IPS-18c (cell line): ENCODE data around the gene ANO6.

Experiments
- H3K4me3 ChIP-seq: 2 replicates; pipeline ENCODE4 v1.7.0; 2013; ENCODE audit warnings: low read depth, mild to moderate bottlenecking, low read length, moderate library complexity; ENCODE audit not compliant: insufficient read depth
- H3K9me3 ChIP-seq: one replicate; pipeline ENCODE4 v1.6.1; 2013; ENCODE audit warnings: mild to moderate bottlenecking, low read length, moderate library complexity; ENCODE audit not compliant: control insufficient read depth, insufficient read depth

ANO6 gene

DNA sequence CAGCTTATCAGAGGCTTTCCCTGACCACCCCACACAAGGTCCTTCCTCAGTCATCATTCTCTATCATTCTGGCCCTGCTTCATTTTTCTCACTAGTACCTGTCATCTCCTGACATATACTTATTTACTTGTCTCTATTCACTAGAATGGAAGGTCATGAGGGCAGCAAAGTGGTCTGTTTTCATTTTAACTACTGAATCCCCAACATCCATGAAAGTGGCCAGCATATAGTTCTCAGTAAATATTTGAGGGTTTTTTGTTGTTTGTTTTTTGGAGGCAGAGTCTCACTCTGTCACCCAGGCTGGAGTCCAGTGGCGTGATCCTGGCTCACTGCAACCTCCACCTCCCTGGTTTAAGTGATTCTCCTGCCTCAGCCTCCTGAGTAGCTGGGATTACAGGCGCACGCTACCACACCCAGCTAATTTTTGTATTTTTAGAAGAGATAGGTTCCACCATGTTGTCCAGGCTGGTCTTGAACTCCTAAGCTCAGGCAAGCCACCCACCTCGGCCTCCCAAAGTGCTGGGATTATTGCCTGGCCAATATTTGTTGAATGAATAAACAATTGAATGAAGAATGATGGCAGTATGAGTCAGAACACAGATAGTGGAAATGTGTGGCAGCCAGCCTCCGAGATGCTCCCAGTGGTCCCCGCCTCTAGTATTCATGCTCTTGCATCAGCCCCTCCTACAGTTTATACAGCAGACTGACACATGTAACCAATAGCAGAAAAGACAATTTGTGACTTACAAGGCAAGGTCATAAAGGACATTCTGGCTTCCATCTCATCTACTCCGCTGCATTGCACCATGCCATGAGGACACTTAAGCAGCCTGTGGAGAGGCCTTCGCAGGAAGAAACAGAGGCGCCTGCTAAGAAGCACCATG is 7.0 kb upstream of the ANO6 start:
- no peaks in the 10 kb centered on the region for H3K9me3 ChIP-seq
- H3K4me3 ChIP-seq = no peak overlapping the region

DNA sequence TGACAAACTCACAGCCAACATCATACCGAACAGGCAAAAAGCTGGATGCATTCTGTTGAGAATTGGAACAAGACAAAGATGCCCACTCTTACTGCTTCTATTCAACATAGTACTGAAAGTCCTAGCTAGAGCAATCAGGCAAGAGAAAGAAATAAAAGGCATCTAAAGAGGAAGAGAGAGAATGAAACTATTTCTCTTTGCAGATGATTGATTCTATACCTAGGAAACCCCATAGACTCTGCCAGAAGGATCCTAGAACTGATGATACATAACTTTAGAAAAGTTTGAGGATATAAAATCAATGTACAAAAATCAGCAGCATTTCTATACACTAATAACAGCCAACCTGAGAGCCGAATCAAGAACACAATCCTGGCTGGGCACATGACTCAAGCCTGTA is 6.1 kb upstream of the ANO6 start:
- H3K9me3 ChIP-seq = no peaks in the 10 kb centered on the region
- H3K4me3 ChIP-seq = no peak overlapping the region

DNA sequence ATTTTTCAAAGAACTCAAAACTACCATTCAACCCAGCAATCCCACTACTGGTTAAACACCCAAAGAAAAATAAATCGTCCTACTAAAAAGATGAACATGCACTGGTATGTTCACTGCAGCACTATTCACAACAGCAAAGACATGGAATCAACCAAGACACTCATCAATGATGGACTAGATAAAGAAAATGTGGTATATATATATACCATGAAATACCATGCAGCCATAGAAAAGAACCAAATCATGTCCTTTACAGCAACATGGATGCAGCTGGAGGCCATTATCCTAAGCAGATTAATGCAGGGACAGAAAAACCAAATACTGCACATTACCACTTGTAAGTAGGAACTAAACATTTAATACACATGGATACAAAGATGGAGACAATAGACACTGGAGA is 3.8 kb upstream of the ANO6 start:
- H3K4me3 ChIP-seq = no peak overlapping the region
- no peaks in the 10 kb centered on the region for H3K9me3 ChIP-seq

DNA sequence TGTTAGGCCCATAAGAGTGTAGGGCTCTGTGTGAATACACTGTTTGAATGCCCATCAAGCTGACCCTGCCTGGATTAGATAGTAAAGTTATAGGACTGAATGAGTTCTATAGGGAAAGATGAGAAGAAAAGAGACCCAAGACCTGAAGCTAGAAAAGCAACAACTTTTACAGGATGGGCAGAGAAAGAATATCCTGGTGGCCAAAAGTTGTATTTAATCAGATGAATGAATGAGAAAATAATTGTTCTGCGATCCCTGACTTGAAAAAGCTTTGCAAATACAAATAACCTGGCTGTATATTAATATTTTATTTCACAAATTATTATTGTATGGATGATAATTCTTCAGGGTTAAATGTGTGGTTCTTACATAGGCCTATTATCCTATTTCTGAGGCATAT is 2.8 kb upstream of the ANO6 start:
- Histone ChIP-seq H3K4me3 (no peak overlapping the region), H3K9me3 (no peaks in the 10 kb centered on the region)

DNA sequence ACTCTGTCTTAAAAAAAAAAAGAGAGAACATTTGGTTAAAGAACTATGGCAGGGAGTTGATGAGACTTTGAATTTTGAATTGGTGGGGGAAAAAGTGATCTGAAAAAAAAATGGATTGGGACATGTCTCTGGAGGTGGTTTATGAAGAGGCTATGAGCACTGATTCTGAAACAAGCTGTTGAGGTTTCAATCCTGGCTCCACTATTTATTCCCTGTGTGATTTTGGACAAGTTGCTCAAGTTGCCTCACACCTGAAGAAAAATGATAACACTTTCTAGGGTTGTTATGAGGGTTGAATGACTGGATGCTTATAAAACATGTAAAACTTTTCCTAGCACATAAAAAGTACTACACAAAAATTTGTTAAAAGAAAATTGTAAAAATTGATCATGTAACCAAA is 1.8 kb upstream of the ANO6 start:
- no peak overlapping the region for H3K4me3 ChIP-seq
- H3K9me3 ChIP-seq = no peaks in the 10 kb centered on the region

DNA sequence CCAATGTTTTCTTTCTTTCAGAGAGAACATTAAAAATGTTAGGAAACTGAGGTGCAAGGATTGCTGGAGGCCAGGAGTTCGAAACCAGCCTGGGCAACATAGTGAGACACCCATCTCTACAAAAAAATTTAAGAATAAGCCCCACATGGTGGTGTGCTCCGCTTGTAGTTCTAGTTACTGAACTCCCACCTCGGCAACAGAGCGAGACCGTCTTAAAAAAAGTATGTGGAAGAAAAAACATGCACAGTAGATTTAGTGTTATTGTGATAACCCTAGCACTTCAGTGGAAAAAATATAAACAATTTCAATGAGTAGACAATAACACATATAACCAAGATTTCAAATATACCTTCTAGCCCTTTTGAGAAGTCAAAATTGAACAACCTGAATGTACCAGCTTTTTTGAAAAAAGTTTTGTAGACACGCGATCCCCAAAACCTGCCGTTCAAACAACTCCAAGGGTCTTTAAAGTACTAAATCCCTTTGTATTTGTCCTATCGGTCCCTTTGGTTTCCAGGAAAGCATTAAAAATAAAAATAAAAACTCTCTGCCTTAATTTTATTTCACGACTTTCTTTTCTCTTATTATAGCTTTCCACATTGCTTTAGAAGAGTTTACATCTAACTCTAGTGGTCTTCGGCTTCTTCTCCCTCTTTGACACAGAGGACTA is 1.0 kb upstream of the ANO6 start:
- H3K4me3 ChIP-seq = peak overlapping the region; percentile 70; the same call in 1 of the 2 replicates
- no peaks in the 10 kb centered on the region for H3K9me3 ChIP-seq

DNA sequence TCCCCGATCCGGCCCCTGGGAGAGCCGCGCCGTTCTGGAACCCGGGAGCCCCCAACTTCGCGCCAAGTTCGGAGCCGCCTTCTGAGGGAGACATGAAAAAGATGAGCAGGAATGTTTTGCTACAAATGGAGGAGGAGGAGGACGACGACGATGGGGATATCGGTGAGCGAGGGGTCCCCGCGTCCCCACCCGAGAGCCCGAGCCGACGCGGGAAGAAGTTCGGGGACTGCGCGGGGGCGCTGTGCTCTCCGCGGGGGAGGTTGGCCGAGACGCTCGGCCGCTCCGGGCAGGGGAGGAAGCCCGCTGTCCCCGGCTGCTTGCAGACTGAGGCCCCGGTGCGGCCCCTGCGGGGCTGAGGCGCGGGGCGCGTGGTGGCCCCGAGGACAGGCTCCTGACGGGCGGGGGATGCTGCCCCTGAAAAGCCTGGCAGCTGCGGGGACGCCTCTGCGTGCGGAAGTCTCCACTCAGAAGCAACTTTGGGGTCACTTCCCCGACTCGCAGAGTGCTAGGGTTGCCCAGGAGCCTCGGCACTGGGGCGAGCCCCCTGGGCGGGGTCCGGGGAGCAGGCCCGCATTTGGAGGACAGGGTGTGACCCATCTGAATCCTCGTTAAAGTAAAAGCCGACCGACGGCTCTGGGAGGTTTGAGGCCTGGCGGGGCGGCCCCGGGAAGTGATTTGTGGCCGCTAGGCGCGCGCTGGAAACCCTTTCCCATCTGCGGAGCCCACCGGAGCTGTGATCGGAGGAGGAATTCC is 511 bp downstream of the ANO6 start:
- peak overlapping the region; percentile 70 for H3K4me3 ChIP-seq
- no peaks in the 10 kb centered on the region for H3K9me3 ChIP-seq

DNA sequence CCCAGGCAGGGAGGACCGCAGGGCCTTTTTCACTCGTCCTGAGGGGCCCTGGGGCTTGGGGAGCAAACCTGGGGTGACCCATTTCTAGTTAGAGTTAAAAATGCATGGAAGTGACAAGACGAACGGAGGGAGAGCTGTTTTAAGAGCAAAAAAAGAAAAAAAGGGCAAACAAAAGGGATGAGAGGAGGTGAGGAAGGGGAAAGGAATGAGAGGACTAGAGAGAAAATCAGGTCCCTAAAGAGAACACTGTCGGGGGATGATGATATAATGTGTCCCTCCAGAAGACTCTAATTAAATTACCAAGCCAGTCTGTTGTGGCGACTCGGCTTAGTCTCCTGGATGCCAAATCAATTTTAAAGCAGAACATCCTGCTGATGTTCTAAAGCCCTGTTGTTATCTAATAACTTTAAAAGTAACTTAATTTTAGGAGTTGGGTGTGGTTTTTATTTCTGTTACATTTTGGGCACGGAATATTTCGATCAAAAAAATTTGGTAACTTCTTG is 1.1 kb downstream of the ANO6 start:
- H3K9me3 ChIP-seq = no peaks in the 10 kb centered on the region
- H3K4me3 ChIP-seq = peak overlapping the region; percentile 70

DNA sequence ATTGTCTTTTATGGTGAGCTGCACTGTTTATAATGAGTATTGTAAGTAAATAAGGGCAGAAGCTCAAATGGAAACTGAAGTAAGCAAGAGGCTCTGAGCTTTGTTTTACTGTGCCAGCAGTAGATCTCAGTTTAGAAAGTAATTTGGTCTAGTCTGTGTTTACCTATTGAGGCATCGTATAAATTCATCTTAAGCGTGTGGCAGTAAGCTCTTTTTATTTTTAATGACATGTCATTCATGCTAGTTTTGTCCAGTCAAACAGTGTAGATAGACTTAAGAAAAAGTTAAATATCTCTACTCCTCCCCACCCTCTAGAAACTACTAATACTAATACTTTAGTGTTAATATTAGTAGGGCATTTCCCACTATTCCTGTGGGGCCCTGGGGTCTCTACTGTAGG is 2.0 kb downstream of the ANO6 start:
- Histone ChIP-seq H3K9me3 (no peaks in the 10 kb centered on the region), H3K4me3 (no peak overlapping the region)

DNA sequence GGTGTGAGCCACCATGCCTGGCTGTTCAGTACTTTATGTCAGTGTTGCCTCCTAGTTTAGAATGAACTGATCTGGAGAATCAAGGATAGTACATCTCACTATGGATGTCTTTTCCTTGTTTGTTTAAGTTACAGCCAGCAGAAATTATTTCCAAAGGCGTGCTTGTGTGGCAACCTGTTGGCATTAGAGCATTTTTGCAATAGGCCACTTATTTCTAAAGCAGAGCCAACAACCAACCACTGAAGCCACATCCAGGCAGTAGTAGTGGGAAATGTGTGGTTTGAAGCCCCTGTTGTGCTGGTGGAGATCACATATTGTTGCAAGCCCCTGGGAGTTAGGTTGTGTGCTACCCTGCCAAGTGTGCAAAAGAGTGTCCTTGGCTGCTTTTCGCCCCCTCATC is 3.7 kb downstream of the ANO6 start:
- H3K9me3 ChIP-seq = no peaks in the 10 kb centered on the region
- H3K4me3 ChIP-seq = no peak overlapping the region

DNA sequence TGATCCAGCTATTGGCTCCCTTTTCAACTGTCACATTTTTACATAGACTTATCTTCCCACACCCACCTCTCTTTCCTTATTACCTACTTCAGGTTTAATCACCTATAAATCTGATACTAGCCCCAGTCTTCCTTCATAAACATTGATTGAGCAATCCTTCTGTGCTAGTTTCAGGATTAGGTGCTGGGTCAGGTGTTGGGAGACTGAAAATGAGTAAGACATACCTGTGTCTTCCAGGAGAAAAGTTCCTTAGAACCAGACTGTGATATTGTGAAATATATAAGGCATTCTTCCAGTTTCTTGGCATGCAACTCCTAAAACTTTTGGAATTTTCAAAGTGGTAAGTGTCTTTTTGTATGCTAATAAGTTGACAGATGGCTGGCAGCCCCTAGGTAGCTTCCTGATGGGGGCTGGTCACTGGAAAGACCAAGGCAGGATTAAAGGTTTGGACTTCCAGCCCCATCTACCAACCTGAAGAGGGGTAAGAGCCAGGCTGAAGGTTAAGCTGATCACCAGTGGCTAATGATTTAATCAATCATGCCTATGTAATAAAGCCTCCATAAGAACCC is 4.6 kb downstream of the ANO6 start:
- Histone ChIP-seq H3K4me3 (no peak overlapping the region), H3K9me3 (no peaks in the 10 kb centered on the region)

DNA sequence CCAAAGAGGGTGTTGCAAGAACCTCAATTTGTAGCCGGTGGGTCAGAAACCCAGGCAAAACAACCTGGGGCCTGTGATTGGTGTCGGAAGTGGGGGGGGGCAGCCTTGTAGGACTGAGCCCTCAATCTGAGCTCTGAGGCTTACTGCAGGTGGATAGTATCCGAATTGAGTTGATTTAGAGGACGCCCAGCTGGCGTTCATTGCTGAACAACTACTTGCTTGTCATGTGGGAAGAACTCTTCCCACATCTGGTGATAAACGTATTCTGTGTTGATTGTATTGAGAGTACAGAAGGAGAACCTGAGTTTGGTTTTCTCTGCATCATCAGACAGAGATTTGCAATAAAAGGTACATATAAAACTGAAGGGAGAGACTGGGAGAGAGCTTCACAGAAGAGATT is 5.1 kb downstream of the ANO6 start:
- H3K9me3 ChIP-seq = no peaks in the 10 kb centered on the region
- no peak overlapping the region for H3K4me3 ChIP-seq

DNA sequence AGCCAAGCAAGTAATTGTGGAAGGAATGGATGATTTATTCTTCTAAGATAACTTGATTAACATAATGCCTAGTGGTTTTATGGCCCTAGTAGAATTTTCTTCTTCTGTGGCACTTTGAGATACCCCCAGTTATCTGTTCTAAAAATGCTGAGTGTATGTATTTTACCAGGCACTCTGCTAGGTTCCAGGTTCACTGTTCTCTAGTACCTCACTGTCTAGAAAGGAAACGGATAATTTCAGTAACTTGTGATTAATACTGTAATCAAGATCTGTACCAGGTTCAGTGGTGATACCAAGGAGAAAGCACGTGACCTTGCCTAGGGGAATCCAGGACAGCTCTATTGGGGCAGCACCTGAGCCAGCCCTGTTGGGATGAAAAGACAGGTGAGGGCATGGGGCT is 8.0 kb downstream of the ANO6 start:
- Histone ChIP-seq H3K9me3 (no peaks in the 10 kb centered on the region), H3K4me3 (no peak overlapping the region)

DNA sequence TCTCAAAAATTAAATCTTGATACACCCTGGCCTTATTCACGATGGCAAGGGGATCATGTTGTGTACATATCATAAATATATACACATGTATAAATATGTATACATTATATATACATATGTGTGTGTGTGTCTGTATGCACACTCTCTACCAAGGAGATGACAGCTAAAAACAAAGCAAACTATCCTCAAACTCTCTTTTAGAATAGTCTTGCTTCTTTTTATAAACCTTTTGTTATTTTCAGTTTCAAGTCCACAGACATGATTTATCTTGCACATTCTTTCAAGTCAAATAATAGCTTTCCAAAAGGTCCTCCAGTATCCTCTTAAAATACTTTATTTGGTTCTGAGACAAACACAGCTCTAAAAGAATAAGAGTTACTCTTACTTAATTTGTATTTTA is 8.4 kb downstream of the ANO6 start:
- Histone ChIP-seq H3K4me3 (no peak overlapping the region), H3K9me3 (no peaks in the 10 kb centered on the region)

DNA sequence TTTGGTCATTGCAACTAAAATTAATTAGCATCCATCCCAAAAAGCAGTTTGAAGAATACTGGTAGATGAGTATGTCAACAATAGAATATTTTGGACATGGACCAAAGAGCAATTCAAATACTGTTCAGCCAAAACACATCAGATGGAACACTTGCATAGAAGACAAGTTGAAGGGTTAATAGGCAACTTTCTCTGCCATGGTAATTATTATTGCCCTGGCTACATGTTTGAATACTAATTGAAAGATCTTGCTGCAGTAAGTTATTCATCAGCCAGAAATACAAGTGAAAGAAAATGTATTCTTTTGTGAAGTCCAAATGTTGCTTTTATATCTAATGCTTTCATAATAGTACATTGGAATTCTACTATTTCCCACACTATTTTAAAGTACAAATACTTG is 10.1 kb downstream of the ANO6 start:
- no peak overlapping the region for H3K4me3 ChIP-seq
- H3K9me3 ChIP-seq = no peaks in the 10 kb centered on the region

DNA sequence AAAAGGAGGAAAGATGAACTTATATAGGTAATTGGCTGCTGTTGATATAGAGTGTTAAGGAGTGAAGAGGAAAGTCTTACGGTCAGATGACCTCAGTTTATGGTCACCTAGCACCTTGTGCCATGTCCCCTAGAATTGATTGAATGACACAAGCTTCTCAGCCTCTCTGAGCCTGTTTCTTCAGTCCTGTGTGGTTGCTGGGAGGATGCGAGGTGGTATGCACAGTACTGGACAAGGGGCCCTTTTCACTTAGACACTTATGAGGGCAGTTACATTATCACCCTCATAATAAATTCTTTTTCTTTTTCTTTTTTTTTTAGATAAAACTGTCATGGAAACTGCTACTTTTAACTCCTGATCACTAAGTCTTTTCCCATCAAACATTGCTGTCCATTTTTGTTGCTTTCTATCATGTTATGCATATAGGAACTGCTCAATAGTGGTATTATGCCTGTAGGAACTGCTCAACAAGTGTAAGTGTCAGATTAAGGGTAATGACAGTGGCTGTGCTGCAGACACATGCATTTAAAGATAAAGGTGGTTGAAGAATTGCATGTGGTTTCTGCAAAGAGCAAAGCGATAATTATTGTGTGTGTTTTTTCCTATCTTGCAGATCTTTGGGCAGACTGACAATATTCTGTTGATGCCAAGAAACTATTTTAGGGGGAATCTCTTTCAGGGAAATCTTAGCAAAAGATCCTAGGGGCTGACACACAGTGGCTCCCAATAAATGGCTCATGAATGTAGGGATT is 11.6 kb downstream of the ANO6 start:
- no peaks in the 10 kb centered on the region for H3K9me3 ChIP-seq

More for the DNA sequence above, 11.6 kb downstream of the ANO6 start:
- H3K4me3 ChIP-seq = no peak overlapping the region
